ENCODE measurements around the gene TBC1D22A. TPM values are rescaled to one million over a fixed set of nuclear protein-coding genes. Genes with fewer than 3 reads are reported as not detected.

TBC1D22A gene
- total RNA-seq, 1 donor, result 16.7 TPM

DNA sequence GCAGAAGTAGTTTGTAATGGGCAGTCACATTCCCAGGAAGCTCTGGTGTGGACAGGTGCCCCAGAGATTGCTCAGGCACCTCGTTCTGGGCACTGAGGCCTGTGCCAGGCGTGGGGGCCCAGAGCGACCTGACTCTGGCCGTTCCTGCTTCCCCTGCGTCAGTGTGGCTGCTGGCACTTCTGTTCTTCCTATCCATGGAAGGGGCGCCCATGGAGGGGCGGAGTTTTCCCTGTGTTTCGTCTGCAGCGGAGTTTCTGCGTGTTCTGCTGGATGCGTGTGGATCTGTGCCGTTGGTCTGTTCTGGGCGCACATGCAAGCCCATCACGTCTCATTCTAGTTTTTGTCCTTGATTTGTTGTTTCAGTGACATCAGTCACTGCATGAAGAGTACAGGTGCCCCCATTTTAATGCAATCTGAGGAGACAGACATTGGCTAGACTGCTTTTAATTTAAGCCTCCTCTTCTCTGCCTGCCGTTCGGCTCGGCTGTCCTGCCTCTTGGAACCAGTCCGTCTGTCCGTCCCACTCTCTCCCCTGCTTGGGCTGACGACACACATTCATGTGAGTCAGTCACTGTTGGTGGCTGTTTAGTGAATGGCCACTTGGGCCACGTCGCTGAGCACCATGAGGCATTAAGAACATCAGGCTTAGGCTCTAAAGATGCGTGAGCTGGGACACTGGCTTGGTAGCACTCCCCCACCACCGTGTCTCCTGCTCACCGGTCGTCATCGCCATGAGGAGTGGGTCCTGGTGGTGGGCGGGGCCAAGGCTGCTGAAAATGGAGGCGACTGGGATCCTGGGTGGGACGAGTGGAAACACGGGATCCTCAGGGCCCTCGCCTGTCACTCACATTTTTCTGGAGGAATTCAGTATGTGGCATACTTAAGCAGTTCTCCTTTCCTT lies 255.8 kb downstream of the TBC1D22A start:
- DNase-seq (ENCODE audit: low read depth in 2 of 3, low spot score in 2 of 3), result no peak

DNA sequence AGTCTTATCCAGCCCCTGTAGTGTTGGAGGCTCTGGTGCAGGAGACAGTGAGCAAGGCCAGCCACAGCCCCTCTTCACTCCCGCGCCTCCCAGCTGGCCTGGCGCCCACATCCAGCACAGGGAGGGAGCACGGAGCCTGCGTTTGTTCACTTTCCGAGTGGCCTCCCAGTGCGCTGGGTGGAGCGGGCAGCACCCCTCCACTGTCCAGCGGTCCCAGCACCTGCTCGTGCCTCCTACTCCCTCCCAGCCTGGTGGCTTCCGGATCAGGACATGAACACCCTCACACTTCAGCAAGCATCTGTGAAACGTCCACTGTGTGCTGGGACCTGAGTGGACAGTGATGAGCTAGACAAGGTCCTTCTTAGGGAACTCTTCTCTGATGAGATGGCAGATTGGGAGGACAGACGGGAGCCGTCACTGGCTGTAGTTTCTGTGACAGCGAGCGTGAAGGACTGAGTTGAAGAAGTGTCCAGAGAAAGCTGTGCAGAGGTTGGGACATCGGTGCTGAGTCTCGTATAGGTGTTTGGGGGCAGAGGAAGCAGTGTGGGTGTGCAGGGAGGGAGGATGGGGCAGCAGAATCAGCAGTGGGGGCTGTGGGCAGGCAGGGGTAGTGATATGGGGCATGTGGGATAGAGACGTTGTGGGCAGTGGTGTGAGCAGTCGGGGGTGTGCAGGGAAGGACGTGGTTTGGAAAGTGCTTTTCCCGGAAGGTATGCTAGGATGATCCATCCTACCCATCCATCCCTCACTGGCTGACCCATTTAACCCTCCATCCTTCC lies 256.8 kb downstream of the TBC1D22A start:
- DNase-seq (ENCODE audit: low read depth in 2 of 3, low spot score in 2 of 3), result no peak

DNA sequence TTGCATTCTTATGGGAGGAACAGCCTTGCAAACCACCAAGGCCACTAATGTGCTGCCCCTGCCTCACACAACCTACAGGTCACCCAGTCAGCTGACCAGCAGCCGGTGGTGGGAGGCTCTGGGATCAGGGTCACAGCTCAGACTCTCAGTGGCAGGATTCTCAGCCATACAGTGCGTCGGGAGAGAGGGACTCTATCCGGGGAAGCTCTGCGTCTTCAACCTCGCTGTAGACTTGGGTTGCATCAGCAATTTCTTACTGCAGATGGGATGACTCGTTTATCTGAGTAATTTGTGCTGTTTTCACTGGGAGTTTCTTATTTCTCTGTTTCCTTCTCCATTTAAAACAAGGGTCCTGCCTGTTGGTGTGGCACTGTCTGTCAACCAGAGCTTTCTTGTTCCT lies 257.7 kb downstream of the TBC1D22A start:
- no peak for DNase-seq (ENCODE audit: low read depth in 2 of 3, low spot score in 2 of 3)

DNA sequence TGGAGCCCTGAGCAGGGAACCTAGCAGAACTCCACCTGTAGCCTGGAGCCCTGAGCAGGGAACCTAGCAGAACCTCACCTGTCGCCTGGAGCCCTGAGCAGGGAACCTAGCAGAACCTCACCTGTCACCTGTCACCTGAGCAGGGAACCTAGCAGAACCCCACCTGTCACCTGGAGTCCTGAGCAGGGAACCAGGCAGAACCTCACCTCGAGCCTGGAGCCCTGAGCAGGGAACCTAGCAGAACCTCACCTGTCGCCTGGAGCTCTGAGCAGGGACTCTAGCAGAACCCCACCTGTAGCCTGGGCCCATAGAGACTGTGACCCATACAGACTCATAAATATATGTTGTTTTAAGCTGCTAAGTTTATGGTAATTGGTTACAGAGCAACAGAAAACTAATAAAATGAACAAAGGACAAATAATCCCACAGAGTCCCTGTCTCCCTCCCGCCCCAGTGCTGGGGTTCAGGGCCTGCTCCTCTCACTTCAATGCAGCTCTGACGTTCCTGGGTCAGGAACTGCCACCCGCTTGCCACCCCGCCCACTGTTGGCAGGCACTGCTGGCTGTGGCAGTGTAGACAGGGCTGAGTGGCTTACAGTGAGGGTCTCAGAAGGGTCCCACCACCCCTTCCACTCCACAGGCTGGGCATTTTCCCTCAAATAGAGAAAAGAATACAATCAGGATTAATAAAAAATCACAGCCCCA lies 259.1 kb downstream of the TBC1D22A start:
- DNase-seq (ENCODE audit: low read depth in 2 of 3, low spot score in 2 of 3), result no peak

DNA sequence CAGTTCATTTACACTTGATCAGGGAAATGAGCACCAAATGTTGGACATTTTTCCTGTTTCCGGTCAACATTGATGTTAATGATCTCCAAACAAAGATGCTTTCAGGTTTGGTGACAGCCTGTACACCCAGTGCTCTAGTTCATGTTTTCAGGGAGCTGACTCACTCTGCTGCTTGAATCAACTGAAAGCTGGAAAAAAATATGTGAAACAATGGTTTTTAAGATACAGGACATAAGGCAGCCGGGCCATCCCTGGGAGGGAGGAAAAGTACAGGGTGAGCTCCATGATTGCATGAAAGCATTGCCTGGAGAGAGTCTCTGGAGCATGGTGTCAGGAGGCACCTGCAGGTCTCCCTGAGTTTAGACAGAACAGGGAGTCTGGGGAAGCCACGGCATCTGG lies 259.6 kb downstream of the TBC1D22A start:
- no peak for DNase-seq (ENCODE audit: low read depth in 2 of 3, low spot score in 2 of 3)

DNA sequence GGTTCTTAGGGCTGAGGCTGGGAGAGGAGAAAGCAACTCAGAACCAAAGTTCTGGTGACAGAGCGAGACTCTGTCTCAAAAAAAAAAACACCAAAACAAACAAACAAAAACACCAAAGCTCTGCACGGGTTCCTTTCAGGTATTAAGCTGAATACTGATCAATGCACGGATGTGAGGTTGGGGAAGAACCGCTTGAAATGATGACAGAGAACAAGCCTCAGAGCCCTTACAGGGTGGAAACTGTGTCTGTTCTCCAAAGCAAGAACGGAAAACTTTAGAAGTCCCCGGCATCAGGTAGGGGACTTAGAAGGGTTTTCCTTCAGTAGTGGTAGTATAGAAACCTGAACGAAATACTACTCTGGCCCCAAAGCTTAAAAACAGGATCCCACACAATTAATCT lies 260.0 kb downstream of the TBC1D22A start:
- DNase-seq (ENCODE audit: low read depth in 2 of 3, low spot score in 2 of 3), result no peak

DNA sequence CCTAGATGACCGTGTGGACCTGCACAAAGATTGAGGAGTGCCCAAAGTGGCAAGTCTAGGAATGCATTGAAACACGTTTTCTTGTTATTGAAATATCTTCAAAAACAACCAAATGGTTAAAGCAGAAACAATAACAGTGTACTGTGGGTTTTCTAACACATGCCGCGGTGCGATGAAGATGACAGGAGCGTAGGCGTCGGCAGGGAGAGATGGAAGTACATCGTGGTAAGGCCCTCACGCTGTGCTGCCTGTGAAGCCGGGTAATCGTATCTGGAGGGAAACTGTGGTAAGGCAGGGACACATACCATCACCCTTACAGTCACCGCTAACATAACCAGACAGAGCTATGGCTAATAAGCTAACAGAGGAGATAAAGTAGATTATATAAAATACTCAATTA lies 261.4 kb downstream of the TBC1D22A start:
- no peak for DNase-seq (ENCODE audit: low read depth in 2 of 3, low spot score in 2 of 3)

DNA sequence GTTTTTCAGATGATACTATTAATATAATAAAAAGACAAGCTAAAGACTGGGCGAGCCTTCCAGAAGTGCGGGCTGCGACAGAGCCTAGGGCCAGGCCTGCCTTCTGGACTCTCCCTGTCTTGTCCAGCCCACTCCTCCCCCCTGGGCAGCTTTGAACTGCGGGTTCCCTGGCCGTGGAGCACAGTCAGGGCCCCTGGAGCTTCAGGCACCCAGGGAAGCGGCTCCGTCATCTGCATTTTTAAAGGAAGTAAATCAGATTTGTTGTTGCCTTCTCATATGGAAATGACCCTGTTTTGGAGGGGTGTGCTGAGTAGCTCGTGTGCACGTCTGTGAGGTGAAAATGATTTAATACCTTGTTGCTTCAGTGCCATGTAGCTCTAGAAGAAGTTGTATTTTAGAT lies 265.3 kb downstream of the TBC1D22A start:
- DNase-seq (ENCODE audit: low read depth in 2 of 3, low spot score in 2 of 3), result no peak

DNA sequence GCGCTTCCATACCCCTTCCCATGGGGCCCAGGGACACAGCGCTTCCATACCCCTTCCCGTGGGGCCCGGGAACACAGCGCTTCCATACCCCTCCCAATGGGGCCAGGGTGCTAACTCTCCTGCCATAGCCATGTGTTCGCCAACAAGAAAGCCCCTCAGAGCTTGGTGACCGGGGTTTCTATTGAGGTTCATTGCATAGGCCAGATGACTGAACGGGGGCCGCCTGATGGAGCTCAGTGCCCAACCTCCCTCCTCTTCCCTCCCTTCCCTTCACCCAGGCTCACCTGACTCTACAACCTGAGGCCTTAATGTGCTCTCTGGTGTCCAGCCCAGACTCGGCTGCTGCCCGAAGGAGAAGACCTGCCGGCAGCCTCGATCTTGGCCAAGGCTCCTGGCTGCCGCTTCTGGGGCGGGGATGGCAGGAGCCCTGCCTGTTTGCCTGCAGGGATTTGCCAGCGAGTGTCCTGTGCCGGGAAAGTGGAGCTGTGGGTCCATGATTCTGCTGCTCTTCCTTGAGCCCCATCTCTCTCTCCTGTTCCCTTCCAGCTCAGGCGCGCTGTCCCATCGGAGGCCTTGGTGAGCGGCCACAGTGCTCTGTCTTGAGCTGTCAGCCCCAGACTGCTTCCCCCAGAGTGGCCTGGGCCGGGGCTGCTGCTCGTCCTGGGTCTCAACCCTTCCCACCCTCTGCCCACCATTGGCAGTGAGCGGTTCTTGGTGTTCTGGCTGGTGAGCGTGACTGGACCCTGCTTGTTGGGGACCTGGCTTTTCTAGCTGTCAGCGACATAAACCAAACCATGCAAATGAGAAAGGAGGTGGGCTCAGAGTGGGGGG lies 267.0 kb downstream of the TBC1D22A start:
- DNase-seq (ENCODE audit: low read depth in 2 of 3, low spot score in 2 of 3), result no peak

DNA sequence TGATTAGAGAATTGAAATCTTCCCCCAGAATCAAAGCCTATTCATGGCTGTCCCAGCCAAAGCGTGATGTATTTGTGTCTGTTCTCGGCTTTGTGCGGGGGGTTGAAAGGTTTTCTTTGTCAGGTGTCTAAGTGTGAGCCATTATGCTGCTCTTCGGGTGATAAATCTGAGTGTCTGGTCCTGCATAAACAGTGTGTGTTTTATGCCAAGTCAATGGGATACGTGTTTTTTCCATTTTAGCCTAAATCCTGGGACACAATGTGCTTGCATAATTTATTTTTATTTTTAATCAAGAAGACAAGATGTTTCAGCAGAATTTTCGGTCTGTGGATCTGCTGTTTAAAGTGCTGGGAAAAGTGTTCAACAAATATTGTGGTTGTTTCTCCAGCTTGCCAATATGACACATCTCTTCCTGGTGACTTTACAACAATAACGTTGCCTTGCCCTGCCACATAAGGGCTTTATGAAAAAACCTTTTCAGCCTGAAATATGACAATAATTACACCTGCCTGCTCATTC lies 267.8 kb downstream of the TBC1D22A start:
- no peak for DNase-seq (ENCODE audit: low read depth in 2 of 3, low spot score in 2 of 3)

DNA sequence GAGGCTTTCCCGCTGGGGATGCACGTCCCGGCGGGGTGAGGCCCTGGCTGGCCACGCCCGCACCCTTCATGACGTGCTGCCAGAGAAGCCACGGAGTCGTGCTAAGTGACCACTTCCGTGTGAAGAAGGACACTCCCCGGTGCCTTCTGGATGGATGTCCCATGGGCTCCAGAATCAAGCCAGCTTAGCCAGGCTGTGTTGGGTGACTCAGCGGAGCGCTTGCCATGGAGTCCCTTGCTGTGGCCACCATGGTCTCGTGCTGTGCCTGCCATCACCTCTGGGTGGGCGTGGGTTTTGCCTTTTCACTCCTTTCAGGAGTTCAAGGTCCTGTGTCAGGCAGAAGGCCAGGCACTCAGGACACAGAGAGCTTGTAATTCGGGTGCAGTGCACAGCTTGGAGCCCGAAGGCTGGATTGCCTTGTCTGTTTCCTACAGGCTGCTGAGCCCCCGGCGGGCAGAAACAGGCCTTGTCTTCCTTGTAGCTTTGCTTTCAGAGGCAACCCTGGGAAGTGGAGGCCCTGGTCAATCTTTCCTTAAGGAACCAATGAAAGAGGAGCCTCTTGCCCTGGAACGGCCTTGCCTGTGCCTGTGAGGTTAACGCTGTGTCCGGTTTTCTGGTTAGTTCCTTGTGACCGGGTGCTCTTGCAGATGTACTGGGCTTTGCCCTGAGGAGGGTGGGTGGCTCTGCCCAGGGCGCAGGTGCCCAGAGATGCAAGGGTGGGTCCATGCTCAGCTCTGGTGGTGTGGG lies 268.6 kb downstream of the TBC1D22A start:
- no peak for DNase-seq (ENCODE audit: low read depth in 2 of 3, low spot score in 2 of 3)

DNA sequence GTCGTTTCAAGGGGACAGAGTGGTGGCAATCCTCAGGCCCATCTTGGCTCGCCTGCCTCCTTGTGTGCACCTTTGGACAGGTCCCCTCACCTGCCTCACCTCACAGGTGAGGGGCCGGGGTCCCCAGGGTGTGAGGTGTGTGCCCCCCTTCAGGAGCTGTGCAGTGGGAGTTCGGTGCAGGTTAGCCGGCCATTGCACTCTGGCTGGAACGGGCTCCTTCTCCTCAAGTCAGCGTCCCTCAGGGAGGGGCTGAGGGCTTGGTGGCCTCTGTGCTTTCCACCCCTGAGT lies 269.1 kb downstream of the TBC1D22A start:
- DNase-seq (ENCODE audit: low read depth in 2 of 3, low spot score in 2 of 3), result no peak

DNA sequence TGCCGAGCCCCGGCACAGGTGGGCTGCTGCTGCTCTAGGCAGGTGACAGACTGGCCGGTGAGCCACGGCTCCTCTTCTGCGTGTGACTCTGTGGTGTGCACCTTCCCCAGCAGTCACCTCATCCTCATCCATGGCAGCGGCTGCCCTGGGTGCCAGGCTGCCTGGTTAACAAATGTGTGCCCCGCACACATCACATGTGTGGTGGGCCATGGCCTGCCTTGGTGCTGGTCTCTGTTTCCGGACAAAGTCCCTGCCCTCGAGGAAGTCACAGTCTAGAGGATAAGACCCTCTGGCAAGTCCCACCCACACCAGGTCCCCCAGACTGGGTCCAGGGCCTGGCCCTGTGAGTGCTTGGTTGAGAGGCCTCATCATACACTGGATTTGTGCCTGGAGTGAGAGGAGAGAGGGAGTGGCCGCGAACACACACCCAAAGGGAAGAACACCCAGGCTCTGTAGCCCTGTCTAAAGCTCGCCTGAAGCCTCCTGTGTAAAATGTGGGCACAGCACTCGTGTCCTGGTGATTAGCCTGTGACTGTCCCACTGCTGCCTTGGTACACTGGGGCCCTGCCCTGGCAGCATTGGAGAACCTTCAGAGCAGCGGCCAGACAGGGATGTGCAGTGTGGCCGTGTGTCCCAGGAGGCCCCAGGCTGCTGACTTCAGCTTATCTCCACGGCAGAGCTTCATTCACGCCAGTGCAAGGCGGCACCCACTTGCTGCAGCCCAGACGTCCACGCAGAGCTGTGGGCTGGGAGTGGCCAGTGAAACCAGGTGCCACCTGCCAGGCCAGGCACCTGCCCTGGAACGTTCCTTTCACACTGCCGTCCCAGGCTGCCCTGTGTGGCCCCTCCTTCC lies 269.9 kb downstream of the TBC1D22A start:
- no peak for DNase-seq (ENCODE audit: low read depth in 2 of 3, low spot score in 2 of 3)

DNA sequence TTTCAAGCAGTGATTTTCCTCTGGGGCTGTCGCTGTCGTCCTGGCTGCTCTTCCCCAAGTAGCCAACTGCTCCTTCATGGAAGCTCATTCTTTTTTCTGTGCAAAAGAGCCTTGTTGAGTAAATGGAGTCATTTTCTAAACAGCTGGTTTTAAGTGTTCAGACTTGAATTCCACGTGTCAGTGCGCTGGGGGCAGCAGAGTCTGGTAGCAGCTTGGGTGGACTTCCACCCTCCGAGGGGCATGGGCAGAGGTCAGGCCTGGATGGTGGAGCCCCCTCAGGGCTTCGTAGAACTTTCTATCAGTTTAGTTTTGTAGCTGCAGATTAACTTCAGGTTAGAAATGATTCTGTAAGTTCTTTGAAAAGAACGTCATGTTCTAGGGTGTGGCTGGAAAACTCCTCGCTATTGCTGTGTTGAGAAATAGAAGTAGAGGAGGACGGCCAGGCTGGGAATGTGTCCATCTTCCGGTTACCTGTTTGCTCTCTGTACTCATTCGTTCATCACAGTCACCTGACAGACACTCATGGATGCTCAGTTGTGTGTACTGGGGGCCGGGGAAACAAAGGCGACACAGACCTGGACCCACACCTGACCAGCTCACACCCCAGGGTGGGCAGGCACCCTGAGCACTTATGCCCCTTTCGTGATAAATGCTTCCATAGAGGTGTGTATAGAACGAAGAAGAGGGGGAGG lies 270.7 kb downstream of the TBC1D22A start:
- no peak for DNase-seq (ENCODE audit: low read depth in 2 of 3, low spot score in 2 of 3)

DNA sequence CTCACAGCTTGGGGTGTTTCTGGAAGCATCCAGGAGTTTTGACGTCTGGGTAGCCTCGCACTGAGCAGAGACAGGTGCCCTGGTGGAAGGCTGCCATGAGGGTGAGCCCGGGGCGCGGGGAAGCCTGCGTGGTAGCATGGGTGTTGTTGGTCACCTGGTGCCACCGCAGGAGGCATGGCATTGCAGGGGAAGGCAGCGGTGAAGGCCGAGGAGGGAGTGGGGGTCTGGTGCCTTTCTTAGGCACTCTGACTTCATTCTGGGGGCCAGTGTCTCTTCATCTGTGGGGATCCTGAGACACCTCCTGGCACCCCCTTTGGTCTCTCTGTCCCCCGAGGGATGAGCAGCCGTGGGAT lies 271.2 kb downstream of the TBC1D22A start:
- no peak for DNase-seq (ENCODE audit: low read depth in 2 of 3, low spot score in 2 of 3)

DNA sequence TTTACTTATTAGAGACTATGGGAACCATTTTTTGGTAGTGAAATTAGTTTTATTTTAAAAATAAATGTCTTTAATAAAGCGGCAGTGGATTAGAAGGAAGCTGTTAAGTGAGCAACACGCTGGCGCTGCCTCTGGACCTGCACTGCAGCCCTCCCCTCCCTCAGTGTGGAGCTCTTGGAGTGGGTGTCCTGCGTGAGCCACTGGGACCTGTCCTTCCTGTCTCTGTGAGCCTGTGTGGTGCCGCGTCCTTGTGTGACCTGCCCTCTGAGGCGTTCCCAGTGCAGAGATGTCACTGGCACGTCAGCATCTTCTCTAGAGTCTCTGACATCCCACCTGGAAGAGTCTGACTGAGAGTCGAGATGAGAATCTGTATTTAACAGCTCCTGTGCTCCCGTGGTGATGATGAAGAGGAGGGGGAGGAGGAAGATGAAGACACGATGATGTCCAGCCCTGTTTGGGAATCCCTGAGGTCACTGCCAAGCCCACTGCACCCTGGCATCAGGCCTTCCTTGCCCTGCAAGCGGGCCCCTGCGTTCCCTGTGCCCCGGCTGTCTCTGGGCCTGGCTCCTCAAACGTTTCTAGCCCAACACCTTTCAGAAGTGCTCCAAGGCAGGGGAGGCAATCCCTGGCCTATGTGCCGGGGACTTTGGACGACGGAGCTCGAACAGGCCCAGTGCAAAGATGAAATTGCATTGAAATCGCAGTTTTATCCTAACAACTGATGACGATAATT lies 271.8 kb downstream of the TBC1D22A start:
- no peak for DNase-seq (ENCODE audit: low read depth in 2 of 3, low spot score in 2 of 3)

DNA sequence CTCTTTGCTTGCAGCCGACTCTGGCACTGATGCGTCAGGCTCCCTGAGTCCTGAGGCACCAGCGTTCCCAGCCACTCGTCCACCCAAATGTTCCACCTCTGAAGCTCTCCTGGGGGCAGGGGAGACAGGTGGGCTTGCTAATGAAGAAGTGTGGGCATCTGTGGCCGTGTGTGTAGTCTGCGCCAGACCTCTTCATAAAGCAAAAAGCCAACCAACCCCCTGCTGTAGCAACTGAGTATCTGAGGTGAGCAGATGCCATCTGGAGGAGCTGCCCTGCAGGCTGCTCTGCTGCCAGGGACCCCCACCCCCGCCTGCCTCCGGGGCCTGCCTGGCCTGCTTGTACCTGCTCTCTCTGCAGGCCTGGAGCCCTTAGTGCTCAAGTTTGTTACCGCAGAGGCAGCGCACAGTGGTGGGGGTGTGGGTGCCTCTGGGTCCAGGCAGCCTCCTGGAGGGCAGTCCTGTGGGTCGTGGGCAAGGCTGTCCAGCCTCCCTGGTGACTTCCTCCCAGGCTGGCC lies 272.5 kb downstream of the TBC1D22A start:
- DNase-seq (ENCODE audit: low read depth in 2 of 3, low spot score in 2 of 3), result no peak
